Neuronal stem cell (in vitro differentiated cells): ENCODE results near the gene TSC22D2.

Source experiments
- DNase-seq: peaks from one replicate; pipeline ENCODE4 v3.0.0-alpha.2; 2013; ENCODE audit warnings: low spot score
- H2AFZ ChIP-seq: one replicate; pipeline ENCODE4 v1.6.1; 2013; ENCODE audit warnings: mild to moderate bottlenecking, low read length, inconsistent platforms
- H2AK5ac ChIP-seq: 2 replicates; pipeline ENCODE4 v1.6.1; 2013; ENCODE audit warnings: low read depth, mild to moderate bottlenecking, inconsistent platforms, low read length, moderate library complexity, mixed read lengths
- H2BK120ac ChIP-seq: 2 replicates; pipeline ENCODE4 v1.6.1; 2013; ENCODE audit warnings: low read depth, mild to moderate bottlenecking, inconsistent platforms, low read length, moderate library complexity, mixed read lengths
- H2BK12ac ChIP-seq: one replicate; pipeline ENCODE4 v1.6.1; 2013; ENCODE audit warnings: low read length, inconsistent platforms
- H2BK15ac ChIP-seq: 2 replicates; pipeline ENCODE4 v1.6.1; 2013; ENCODE audit warnings: mild to moderate bottlenecking, low read length, inconsistent platforms, mixed read lengths
- H2BK5ac ChIP-seq: one replicate; pipeline ENCODE4 v1.6.1; 2013; ENCODE audit warnings: inconsistent platforms, mild to moderate bottlenecking, low read length, moderate library complexity
- H3K14ac ChIP-seq: one replicate; pipeline ENCODE4 v1.6.1; 2013; ENCODE audit warnings: low read length, inconsistent platforms
- H3K18ac ChIP-seq: 2 replicates; pipeline ENCODE4 v1.6.1; 2013; ENCODE audit warnings: low read length, inconsistent platforms
- H3K23ac ChIP-seq: 2 replicates; pipeline ENCODE4 v1.6.1; 2013; ENCODE audit warnings: low read depth, mild to moderate bottlenecking, mixed read lengths, low read length, inconsistent platforms; ENCODE audit not compliant: poor library complexity
- H3K27ac ChIP-seq: replicated peaks from 3 replicates; pipeline ENCODE4 v1.5.1; 2013; ENCODE audit warnings: low read length, inconsistent platforms
- H3K27me3 ChIP-seq, 3 experiments: 2 replicates each; pipeline ENCODE4 v1.6.1; 2013; ENCODE audit warnings: low read length in 3 of 3, mild to moderate bottlenecking in 2 of 3, inconsistent platforms in 1 of 3, low read depth in 1 of 3, mixed read lengths in 1 of 3, moderate library complexity in 1 of 3; ENCODE audit not compliant: control insufficient read depth in 3 of 3, insufficient read depth in 3 of 3
- H3K36me3 ChIP-seq, 2 donors: replicated peaks in 1 of 2; 2 replicates each; pipeline ENCODE4 v1.6.1; 2013; ENCODE audit warnings: low read length in 2 of 2; ENCODE audit not compliant: control insufficient read depth in 2 of 2, insufficient read depth in 2 of 2
- H3K4ac ChIP-seq: 2 replicates; pipeline ENCODE4 v1.6.1; 2013; ENCODE audit warnings: inconsistent platforms, mild to moderate bottlenecking, low read length, moderate library complexity
- H3K4me1 ChIP-seq, 2 donors: 1 replicate in 1 of 2; 2 replicates in 1 of 2; pipeline ENCODE4 v1.6.1; 2013; ENCODE audit warnings: low read length in 2 of 2, low read depth in 1 of 2; ENCODE audit not compliant: control insufficient read depth in 2 of 2, insufficient read depth in 1 of 2
- H3K4me2 ChIP-seq: one replicate; pipeline ENCODE4 v1.6.1; 2013; ENCODE audit warnings: mild to moderate bottlenecking, low read length, inconsistent platforms; ENCODE audit not compliant: insufficient read depth, poor library complexity, severe bottlenecking
- H3K4me3 ChIP-seq, 2 donors: 2 replicates each; pipeline ENCODE4 v1.5.1; 2013; ENCODE audit warnings: low read length in 2 of 2, mild to moderate bottlenecking in 2 of 2, inconsistent platforms in 1 of 2, moderate library complexity in 1 of 2
- H3K79me1 ChIP-seq: one replicate; pipeline ENCODE4 v1.6.1; 2013; ENCODE audit warnings: low read depth, mild to moderate bottlenecking, inconsistent platforms, low read length, moderate library complexity
- H3K9ac ChIP-seq: one replicate; pipeline ENCODE4 v1.6.1; 2013; ENCODE audit warnings: mild to moderate bottlenecking, low read depth, low read length, inconsistent platforms; ENCODE audit not compliant: poor library complexity
- H3K9me3 ChIP-seq, 2 donors: replicated peaks in 1 of 2; 2 replicates each; pipeline versions ENCODE3 to v1.6.1; 2013; ENCODE audit warnings: low read length in 2 of 2, mild to moderate bottlenecking in 2 of 2, inconsistent platforms in 1 of 2, low read depth in 1 of 2, mixed read lengths in 1 of 2, moderate library complexity in 1 of 2; ENCODE audit not compliant: control insufficient read depth in 2 of 2, insufficient read depth in 1 of 2
- H4K8ac ChIP-seq: one replicate; pipeline ENCODE4 v1.6.1; 2013; ENCODE audit warnings: low read depth, mild to moderate bottlenecking, inconsistent platforms, low read length, moderate library complexity
- H4K91ac ChIP-seq: one replicate; pipeline ENCODE4 v1.6.1; 2013; ENCODE audit warnings: low read length, low read depth, mild to moderate bottlenecking, inconsistent platforms; ENCODE audit not compliant: poor library complexity
- WGBS, 2 donors: extraction: QIAGEN DNeasy Blood & Tissue Kit; methylation state at CpG; one replicate each; pipeline ENCODE4 v1.1.7; 2013; ENCODE audit warnings: missing lambda C conversion rate in 2 of 2, mixed read lengths in 1 of 2; ENCODE audit not compliant: insufficient read length in 2 of 2, insufficient replicate concordance in 1 of 2; ENCODE audit errors: extremely low coverage in 2 of 2; 5-methylcytosine and 5-hydroxymethylcytosine counted together

TSC22D2 gene

GRCh38 chr3:150423761-150424160 is 15.7 kb downstream of the TSC22D2 start:
- no peak overlapping the region for H3K4me2 ChIP-seq
- H3K79me1 ChIP-seq: no peaks in the 10 kb centered on the region
- H3K27me3 ChIP-seq: no peaks in the 10 kb centered on the region
- H2BK12ac ChIP-seq: no peak overlapping the region
- H3K4ac ChIP-seq: no peak overlapping the region
- H3K18ac ChIP-seq: no peak overlapping the region
- no peak overlapping the region for H2BK15ac ChIP-seq
- H3K4me3 ChIP-seq: no peak overlapping the region
- peaks cover 0 to 5% of the 10 kb centered on the region in 2 donors for H3K4me1 ChIP-seq
- H3K9ac ChIP-seq: no peak overlapping the region
- H3K23ac ChIP-seq: no peak overlapping the region
- H2AFZ ChIP-seq: no peak overlapping the region
- H2BK5ac ChIP-seq: no peak overlapping the region
- no CpG with 5 or more reads among the region's 4 CpGs for WGBS, 2 donors
- H3K27ac ChIP-seq: no peak overlapping the region
- H3K9me3 ChIP-seq: no peaks in the 10 kb centered on the region
- H2AK5ac ChIP-seq: no peak overlapping the region
- H2BK120ac ChIP-seq: no peak overlapping the region
- H4K8ac ChIP-seq: no peak overlapping the region
- H3K36me3 ChIP-seq: peaks cover 0 to 34% of the 10 kb centered on the region in 2 donors
- no peak overlapping the region for H4K91ac ChIP-seq
- H3K14ac ChIP-seq: no peak overlapping the region
- no peak for DNase-seq

DNA sequence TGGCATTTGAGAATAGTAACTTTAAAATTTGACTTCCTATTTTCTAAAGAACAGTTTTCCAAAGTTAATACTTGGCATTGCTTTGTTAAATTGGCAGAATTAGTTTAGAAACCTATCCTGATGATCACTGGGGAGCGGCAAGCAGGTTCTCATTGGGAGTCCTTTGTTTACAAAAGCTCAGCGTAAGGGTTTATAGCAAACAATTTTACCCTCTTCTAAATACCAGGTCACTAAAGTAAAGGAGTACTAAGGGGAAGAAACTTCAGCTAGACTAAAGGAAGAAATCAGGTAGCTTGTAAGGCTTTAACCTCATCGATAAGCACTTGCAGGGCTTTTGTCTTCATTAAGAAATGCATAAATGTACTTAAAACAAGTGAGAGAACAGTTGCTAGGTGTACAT is 18.2 kb downstream of the TSC22D2 start:
- Histone ChIP-seq H3K9ac (no peak overlapping the region), H3K4me1 (peaks cover 0 to 5% of the 10 kb centered on the region in 2 donors), H3K4me3 (no peak overlapping the region), H4K91ac (no peak overlapping the region), H2AK5ac (no peak overlapping the region), H3K27me3 (no peaks in the 10 kb centered on the region), H3K79me1 (no peaks in the 10 kb centered on the region), H2BK15ac (no peak overlapping the region), H2BK12ac (no peak overlapping the region), H4K8ac (no peak overlapping the region), H3K27ac (no peak overlapping the region), H3K36me3 (peaks cover 0 to 49% of the 10 kb centered on the region in 2 donors), H2BK120ac (no peak overlapping the region), H3K4me2 (no peak overlapping the region), H3K18ac (no peak overlapping the region), H2AFZ (no peak overlapping the region), H3K23ac (no peak overlapping the region), H3K14ac (no peak overlapping the region), H3K4ac (no peak overlapping the region), H2BK5ac (no peak overlapping the region), H3K9me3 (no peaks in the 10 kb centered on the region)
- no peak for DNase-seq
- no CpG with 5 or more reads among the region's 3 CpGs for WGBS, 2 donors

GRCh38 chr3:150428562-150428961 is 20.5 kb downstream of the TSC22D2 start:
- no CpG with 5 or more reads among the region's 1 CpG for WGBS, 2 donors

GRCh38 chr3:150429767-150430671 is 21.9 kb downstream of the TSC22D2 start:
- H3K9ac ChIP-seq: no peak overlapping the region
- no peak overlapping the region for H3K18ac ChIP-seq
- H3K9me3 ChIP-seq: no peaks in the 10 kb centered on the region
- H4K91ac ChIP-seq: no peak overlapping the region
- no peak overlapping the region for H2BK5ac ChIP-seq
- no peak overlapping the region for H3K4me2 ChIP-seq
- H3K36me3 ChIP-seq: peaks cover 0 to 28% of the 10 kb centered on the region in 2 donors
- H3K4me3 ChIP-seq: no peak overlapping the region
- no peak overlapping the region for H2BK12ac ChIP-seq
- no peak for DNase-seq
- no peaks in the 10 kb centered on the region for H3K79me1 ChIP-seq
- no peak overlapping the region for H3K23ac ChIP-seq
- no peak overlapping the region for H3K14ac ChIP-seq
- no CpG with 5 or more reads among the region's 2 CpGs for WGBS, 2 donors
- no peak overlapping the region for H2BK15ac ChIP-seq
- H3K27ac ChIP-seq: no peak overlapping the region
- H2AK5ac ChIP-seq: no peak overlapping the region
- no peak overlapping the region for H2AFZ ChIP-seq
- no peak overlapping the region for H4K8ac ChIP-seq
- H3K27me3 ChIP-seq: no peaks in the 10 kb centered on the region
- H2BK120ac ChIP-seq: no peak overlapping the region
- peaks cover 0 to 1% of the 10 kb centered on the region in 2 donors for H3K4me1 ChIP-seq
- no peak overlapping the region for H3K4ac ChIP-seq

More at GRCh38 chr3:150428562-150428961, 20.5 kb downstream of the TSC22D2 start:
- Histone ChIP-seq H3K14ac (no peak overlapping the region), H4K91ac (no peak overlapping the region), H2AFZ (no peak overlapping the region), H4K8ac (no peak overlapping the region), H2BK15ac (no peak overlapping the region), H2BK120ac (no peak overlapping the region), H2BK12ac (no peak overlapping the region), H3K4me1 (peaks cover 0 to 2% of the 10 kb centered on the region in 2 donors), H3K18ac (no peak overlapping the region), H3K36me3 (peaks cover 0 to 36% of the 10 kb centered on the region in 2 donors), H2AK5ac (no peak overlapping the region), H3K9me3 (no peaks in the 10 kb centered on the region), H3K4me3 (no peak overlapping the region), H3K4ac (no peak overlapping the region), H3K79me1 (no peaks in the 10 kb centered on the region), H3K27me3 (no peaks in the 10 kb centered on the region), H2BK5ac (no peak overlapping the region), H3K27ac (no peak overlapping the region), H3K4me2 (no peak overlapping the region), H3K23ac (no peak overlapping the region), H3K9ac (no peak overlapping the region)
- no peak for DNase-seq
